ENCODE data around the gene ETFDH. TPM values are rescaled to one million over a fixed set of nuclear protein-coding genes. Genes with fewer than 3 reads are reported as not detected.

The ETFDH gene
- total RNA-seq (2022; extraction: Qiagen RNA extraction) = 4.3 to 6.1 TPM (median 4.8 TPM) in 5 replicates

GRCh38 chr4:158671915-158672806 lies at the start of gene ETFDH:
Gene ETFDH, plus strand, starts transcription at chr4:158672296. Its CDS starts 161 bp downstream, at chr4:158672457.

GRCh38 chr4:158671665-158671914 lies 506 bp upstream of the ETFDH start, which contains the start of gene C4orf46:
Gene C4orf46, minus strand, starts transcription at chr4:158671887. Its CDS starts 86 bp downstream, at chr4:158671801.

GRCh38 chr4:158722917-158723793 lies 51.1 kb downstream of the ETFDH start, which contains the start of gene PPID:
Gene PPID, minus strand, starts transcription at chr4:158723396. Its CDS starts 108 bp downstream, at chr4:158723288.

Other genes starting within 250 kb of the ETFDH start
- not detected in 5 replicates for gene RXFP1, start 150.4 kb upstream of the ETFDH start, total RNA-seq (2022; extraction: Qiagen RNA extraction)
- 6.6 to 8.6 TPM (median 7.7 TPM) in 5 replicates for gene C4orf46, start 409 bp upstream of the ETFDH start, total RNA-seq (2022; extraction: Qiagen RNA extraction)
- gene PPID, start 51.1 kb downstream of the ETFDH start, total RNA-seq (2022; extraction: Qiagen RNA extraction) = 32.8 to 34.2 TPM (median 33.2 TPM) in 5 replicates
- 4.8 to 6.5 TPM (median 6.3 TPM) in 5 replicates for gene FNIP2, start 96.7 kb downstream of the ETFDH start, total RNA-seq (2022; extraction: Qiagen RNA extraction)